SK-N-MC (cell line): ENCODE measurements around the gene VSTM1.

Source experiments
- EZH2 ChIP-seq: fragments of 200-600 bp; sonication (generic); IDR thresholded peaks from one replicate; pipeline ENCODE4 v1.6.1; 2017; ENCODE audit warnings: antibody characterized with exemption
- POLR2AphosphoS5 ChIP-seq: IDR thresholded peaks from 2 replicates; pipeline ENCODE4 v1.6.1; 2012; ENCODE audit warnings: mild to moderate bottlenecking, low read depth, low read length, borderline replicate concordance

DNA sequence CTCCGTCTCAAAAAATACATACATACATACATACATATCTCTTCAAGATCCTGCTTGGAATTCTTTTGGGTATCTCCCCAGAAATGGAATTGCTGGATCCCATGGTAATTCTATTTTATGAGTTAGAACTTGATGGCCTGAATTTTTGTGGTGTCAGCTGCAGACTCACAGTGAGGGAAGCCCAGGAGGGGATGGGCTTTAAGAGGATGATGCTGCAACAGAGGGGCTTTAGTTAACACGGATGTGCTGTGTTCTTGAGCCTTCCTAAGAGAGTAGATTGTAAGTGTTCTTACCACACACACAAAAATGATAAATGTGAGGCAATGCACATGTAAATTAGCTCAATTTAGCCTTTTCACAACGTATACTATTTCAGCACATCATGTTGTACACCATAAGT, 40.5 kb downstream of the VSTM1 start:
- TF ChIP-seq EZH2 (no peak), POLR2AphosphoS5 (no peak)
